CD8-positive, alpha-beta memory T cell (primary cell): ENCODE measurements around the gene TBC1D3B. TPM values are rescaled to one million over a fixed set of nuclear protein-coding genes. Genes with fewer than 3 reads are reported as not detected.
"Not testable (repeated sequence)": the region's sequence is repeated elsewhere in the genome, so short reads cannot be mapped to it uniquely, and the experiment has no call there.

ENCODE experiments used
- CTCF ChIA-PET: fragments of 350-600 bp; sonication (Branson Sonifier 250); formaldehyde crosslinking; loops from one replicate; lab custom pipeline; 2021; ENCODE audit warnings: antibody characterized with exemption; lab: Charles Lee
- POLR2A ChIA-PET: fragments of 350-600 bp; sonication (Branson Sonifier 250); formaldehyde crosslinking; loops from one replicate; lab custom pipeline; 2021; ENCODE audit warnings: antibody characterized with exemption; lab: Charles Lee
- DNase-seq, 5 donors: peaks; one replicate each; pipeline versions ENCODE4 v3.0.0 to v3.0.0-alpha.2; 2020 to 2022; ENCODE audit warnings: mixed read lengths in 1 of 5
- H3K27ac ChIP-seq: one replicate; pipeline ENCODE4 v1.7.0; 2013; ENCODE audit warnings: low read depth, mild to moderate bottlenecking, low read length, moderate library complexity
- H3K27me3 ChIP-seq: 2 replicates; pipeline ENCODE4 v1.7.0; 2013; ENCODE audit warnings: low read length, mild to moderate bottlenecking; ENCODE audit not compliant: insufficient read depth, poor library complexity, severe bottlenecking
- H3K36me3 ChIP-seq: 2 replicates; pipeline ENCODE4 v1.7.0; 2013; ENCODE audit warnings: mild to moderate bottlenecking, low read length, moderate library complexity; ENCODE audit not compliant: insufficient read depth
- H3K4me1 ChIP-seq: 2 replicates; pipeline ENCODE4 v1.7.0; 2013; ENCODE audit warnings: mild to moderate bottlenecking, low read length, moderate library complexity; ENCODE audit not compliant: insufficient read depth
- H3K4me3 ChIP-seq: 2 replicates; pipeline ENCODE4 v1.7.0; 2013; ENCODE audit warnings: mild to moderate bottlenecking, low read length
- H3K9me3 ChIP-seq: 2 replicates; pipeline ENCODE4 v1.7.0; 2013; ENCODE audit warnings: mild to moderate bottlenecking, low read length
- H3K27ac Mint-ChIP-seq, 8 donors: one replicate each; pipeline ENCODE4 v1.8.0; 2020 to 2021; ENCODE audit warnings: mixed read lengths in 8 of 8, mild to moderate bottlenecking in 6 of 8, inconsistent platforms in 3 of 8, moderate library complexity in 3 of 8
- H3K27me3 Mint-ChIP-seq, 2 donors: one replicate each; pipeline ENCODE4 v1.8.0; 2020 to 2021; ENCODE audit warnings: mixed read lengths in 2 of 2, mild to moderate bottlenecking in 1 of 2, moderate library complexity in 1 of 2
- H3K36me3 Mint-ChIP-seq, 3 donors: one replicate each; pipeline ENCODE4 v1.8.0; 2020 to 2021; ENCODE audit warnings: mixed read lengths in 3 of 3, inconsistent platforms in 1 of 3, mild to moderate bottlenecking in 1 of 3
- H3K4me1 Mint-ChIP-seq, 3 donors: one replicate each; pipeline ENCODE4 v1.8.0; 2020 to 2021; ENCODE audit warnings: mixed read lengths in 3 of 3, inconsistent platforms in 1 of 3, mild to moderate bottlenecking in 1 of 3
- H3K4me3 Mint-ChIP-seq, 7 donors: one replicate each; pipeline ENCODE4 v1.8.0; 2020 to 2021; ENCODE audit warnings: mixed read lengths in 7 of 7, mild to moderate bottlenecking in 6 of 7, moderate library complexity in 4 of 7, inconsistent platforms in 2 of 7
- H3K9me3 Mint-ChIP-seq, 5 donors: one replicate each; pipeline ENCODE4 v1.8.0; 2020 to 2022; ENCODE audit warnings: mixed read lengths in 5 of 5, mild to moderate bottlenecking in 3 of 5, moderate library complexity in 2 of 5, inconsistent platforms in 1 of 5
- polyA plus RNA-seq: library from polyadenylated mRNA; unstranded; fragments of 300-500 nt; fragmentation: Illumina TruSeq; gene quantifications from one replicate; pipeline ENCODE4 v1.2.3, GENCODE V29; 2021
- total RNA-seq, 2 experiments: library from RNA; stranded (reverse); gene quantifications; one replicate each; pipeline ENCODE4 v1.2.3, GENCODE V29; 2021

TBC1D3B gene
- total and polyA plus RNA-seq, 3 experiments from 2014 or later = 0.49 to 4.4 (median 3.3) TPM

GRCh38 chr17:36197387-36197703, 20.9 kb upstream of the TBC1D3B start:
- POLR2A ChIA-PET = interaction anchor here (0.6 to 6.6 kb wide), 5 partner anchors 8 to 343 kb away, joined by 3 to 130 read pairs (median 6); no protein-coding TSS in a partner anchor
- peaks cover 0 to 1% of the 10 kb centered on the region in 2 donors for H3K27me3 Mint-ChIP-seq
- CTCF ChIA-PET = interaction anchor here (0.6 to 1.3 kb wide), 5 partner anchors 10 to 14 kb away, joined by 3 to 5 read pairs (median 3); no protein-coding TSS in a partner anchor

GRCh38 chr17:36196131-36196486, 19.7 kb upstream of the TBC1D3B start:
- peak overlapping the region; percentile 50 for H3K27ac ChIP-seq
- no peak for DNase-seq
- CTCF ChIA-PET = interaction anchor here (0.7 to 1.8 kb wide), 5 partner anchors 9 to 14 kb away, joined by 3 to 9 read pairs (median 4); a partner anchor contains a TSS
- H3K4me3 ChIP-seq = no peak overlapping the region
- H3K36me3 Mint-ChIP-seq = peaks cover 0 to 9% (median 0%) of the 10 kb centered on the region in 3 donors
- POLR2A ChIA-PET = interaction anchor here (0.5 to 6.6 kb wide), 4 partner anchors 8 to 50 kb away, joined by 3 to 130 read pairs (median 4); partner anchors contain the start of gene CCL4L2
- H3K4me1 ChIP-seq = peaks cover 31% of the 10 kb centered on the region
- H3K27ac Mint-ChIP-seq = peak overlapping the region; percentile 83 to 98 (median 96)
- H3K36me3 ChIP-seq = no peaks in the 10 kb centered on the region
- H3K9me3 Mint-ChIP-seq = no peaks in the 10 kb centered on the region
- peaks cover 60 to 98% (median 93%) of the 10 kb centered on the region in 3 donors for H3K4me1 Mint-ChIP-seq
- peaks cover 0 to 1% of the 10 kb centered on the region in 2 donors for H3K27me3 Mint-ChIP-seq
- H3K27me3 ChIP-seq = no peaks in the 10 kb centered on the region
- no peaks in the 10 kb centered on the region for H3K9me3 ChIP-seq
- H3K4me3 Mint-ChIP-seq = peak overlapping the region; percentile 60 to 91 (median 82)

More at GRCh38 chr17:36197387-36197703, 20.9 kb upstream of the TBC1D3B start:
- DNase-seq = no peak
- H3K27me3 ChIP-seq = no peaks in the 10 kb centered on the region
- H3K4me3 ChIP-seq = no peak overlapping the region
- Mint-ChIP-seq H3K36me3 (peaks cover 0 to 9% (median 0%) of the 10 kb centered on the region in 3 donors), H3K27ac (peak overlapping the region; percentile 83 to 98 (median 94)), H3K9me3 (no peaks in the 10 kb centered on the region), H3K4me3 (peak overlapping the region; percentile 60 to 91 (median 81)), H3K4me1 (peaks cover 64 to 98% (median 95%) of the 10 kb centered on the region in 3 donors)
- no peaks in the 10 kb centered on the region for H3K36me3 ChIP-seq
- no peak overlapping the region for H3K27ac ChIP-seq
- peaks cover 30% of the 10 kb centered on the region for H3K4me1 ChIP-seq
- H3K9me3 ChIP-seq = no peaks in the 10 kb centered on the region

GRCh38 chr17:36195434-36196130, 19.1 kb upstream of the TBC1D3B start:
- peaks cover 0 to 1% of the 10 kb centered on the region in 2 donors for H3K27me3 Mint-ChIP-seq
- POLR2A ChIA-PET = interaction anchor here (1.0 to 6.6 kb wide), 3 partner anchors 8 to 15 kb away, joined by 3 to 130 read pairs (median 3); partner anchors contain the start of gene CCL4L2

GRCh38 chr17:36194832-36195433, 18.5 kb upstream of the TBC1D3B start:
- not testable (repeated sequence) for H3K9me3 Mint-ChIP-seq, H3K27ac ChIP-seq, H3K27me3 ChIP-seq, H3K4me3 ChIP-seq, H3K9me3 ChIP-seq, H3K36me3 ChIP-seq, H3K27me3 Mint-ChIP-seq
- H3K4me1 ChIP-seq = peaks cover 40% of the 10 kb centered on the region
- H3K4me1 Mint-ChIP-seq = peaks cover 66 to 99% (median 93%) of the 10 kb centered on the region in 3 donors
- POLR2A ChIA-PET = interaction anchor here (1.0 to 6.6 kb wide), 3 partner anchors 8 to 16 kb away, joined by 3 to 130 read pairs (median 3); partner anchors contain the start of gene CCL4L2
- H3K36me3 Mint-ChIP-seq = peaks cover 0 to 11% (median 0%) of the 10 kb centered on the region in 3 donors
- peak in 1 of 5 donors; percentile 53 for DNase-seq
- H3K4me3 Mint-ChIP-seq = peak overlapping the region in 6 of 7 donors; percentile 47 to 91 (median 72)
- CTCF ChIA-PET = interaction anchor here (1.0 to 1.8 kb wide), 3 partner anchors 12 to 288 kb away, joined by 3 to 9 read pairs (median 4); a partner anchor contains a TSS
- peak overlapping the region in 7 of 8 donors; percentile 61 to 98 (median 92) for H3K27ac Mint-ChIP-seq

More at GRCh38 chr17:36195434-36196130, 19.1 kb upstream of the TBC1D3B start:
- peak overlapping the region; percentile 51 to 91 (median 81) for H3K4me3 Mint-ChIP-seq
- H3K4me3 ChIP-seq = no peak overlapping the region
- no peak overlapping the region for H3K27ac ChIP-seq
- peak overlapping the region; percentile 83 to 98 (median 96) for H3K27ac Mint-ChIP-seq
- H3K36me3 Mint-ChIP-seq = peaks cover 0 to 9% (median 0%) of the 10 kb centered on the region in 3 donors
- no peaks in the 10 kb centered on the region for H3K9me3 Mint-ChIP-seq
- H3K4me1 Mint-ChIP-seq = peaks cover 63 to 99% (median 93%) of the 10 kb centered on the region in 3 donors
- CTCF ChIA-PET = interaction anchor here (0.7 to 1.8 kb wide), 4 partner anchors 11 to 288 kb away, joined by 3 to 9 read pairs (median 4); a partner anchor contains a TSS
- no peaks in the 10 kb centered on the region for H3K36me3 ChIP-seq
- H3K4me1 ChIP-seq = peaks cover 36% of the 10 kb centered on the region
- no peaks in the 10 kb centered on the region for H3K9me3 ChIP-seq
- H3K27me3 ChIP-seq = no peaks in the 10 kb centered on the region
- no peak for DNase-seq

- not testable (repeated sequence) for DNase-seq, H3K27ac ChIP-seq, H3K9me3 ChIP-seq, H3K27me3 Mint-ChIP-seq, H3K36me3 ChIP-seq, H3K4me3 ChIP-seq, H3K27me3 ChIP-seq, H3K9me3 Mint-ChIP-seq
- peaks cover 0 to 12% (median 0%) of the 10 kb centered on the region in 3 donors for H3K36me3 Mint-ChIP-seq
- H3K4me1 ChIP-seq = peaks cover 40% of the 10 kb centered on the region
- POLR2A ChIA-PET = interaction anchor here (6.6 kb wide), 1 partner anchor 10 kb away, joined by 130 read pairs; no protein-coding TSS in a partner anchor
- peak overlapping the region in 6 of 7 donors; percentile 47 to 91 (median 64) for H3K4me3 Mint-ChIP-seq
- peaks cover 63 to 99% (median 90%) of the 10 kb centered on the region in 3 donors for H3K4me1 Mint-ChIP-seq
- CTCF ChIA-PET = interaction anchor here (0.7 to 2.4 kb wide), 5 partner anchors 11 to 289 kb away, joined by 3 to 14 read pairs (median 9); partner anchors contain the start of gene CCL4L2
- peak overlapping the region; percentile 58 to 98 (median 73) for H3K27ac Mint-ChIP-seq
These were observed 17.9 kb upstream of the TBC1D3B start for GRCh38 chr17:36194147-36194831.

- Mint-ChIP-seq H3K27me3 (no peaks in the 10 kb centered on the region), H3K9me3 (no peaks in the 10 kb centered on the region), H3K4me1 (peaks cover 61 to 98% (median 89%) of the 10 kb centered on the region in 3 donors), H3K36me3 (peaks cover 0 to 15% (median 0%) of the 10 kb centered on the region in 3 donors), H3K27ac (peak overlapping the region; percentile 17 to 98 (median 76)), H3K4me3 (peak overlapping the region; percentile 2 to 91 (median 63))
- POLR2A ChIA-PET = interaction anchor here (0.6 to 6.6 kb wide), 7 partner anchors 9 to 352 kb away, joined by 3 to 130 read pairs (median 4); partner anchors contain the start of genes MYO19 and PIGW
- Histone ChIP-seq H3K4me3 (no peak overlapping the region), H3K27me3 (no peaks in the 10 kb centered on the region), H3K27ac (no peak overlapping the region), H3K36me3 (no peaks in the 10 kb centered on the region), H3K9me3 (no peaks in the 10 kb centered on the region), H3K4me1 (peaks cover 36% of the 10 kb centered on the region)
- no peak for DNase-seq
- CTCF ChIA-PET = interaction anchor here (0.6 to 2.4 kb wide), 11 partner anchors 9 to 291 kb away, joined by 3 to 14 read pairs (median 4); partner anchors contain the start of gene CCL4L2
These were observed 16.9 kb upstream of the TBC1D3B start for GRCh38 chr17:36193216-36193775.
